Fibroblast of skin of abdomen (primary cell): Measurements from ENCODE around the gene TUBB.
"Not testable (repeated sequence)": the region's sequence is repeated elsewhere in the genome, so short reads cannot be mapped to it uniquely, and the experiment has no call there.

Source experiments
- DNase-seq: peaks from one replicate; pipeline ENCODE4 v3.0.0-alpha.2; 2013

Gene TUBB

DNA sequence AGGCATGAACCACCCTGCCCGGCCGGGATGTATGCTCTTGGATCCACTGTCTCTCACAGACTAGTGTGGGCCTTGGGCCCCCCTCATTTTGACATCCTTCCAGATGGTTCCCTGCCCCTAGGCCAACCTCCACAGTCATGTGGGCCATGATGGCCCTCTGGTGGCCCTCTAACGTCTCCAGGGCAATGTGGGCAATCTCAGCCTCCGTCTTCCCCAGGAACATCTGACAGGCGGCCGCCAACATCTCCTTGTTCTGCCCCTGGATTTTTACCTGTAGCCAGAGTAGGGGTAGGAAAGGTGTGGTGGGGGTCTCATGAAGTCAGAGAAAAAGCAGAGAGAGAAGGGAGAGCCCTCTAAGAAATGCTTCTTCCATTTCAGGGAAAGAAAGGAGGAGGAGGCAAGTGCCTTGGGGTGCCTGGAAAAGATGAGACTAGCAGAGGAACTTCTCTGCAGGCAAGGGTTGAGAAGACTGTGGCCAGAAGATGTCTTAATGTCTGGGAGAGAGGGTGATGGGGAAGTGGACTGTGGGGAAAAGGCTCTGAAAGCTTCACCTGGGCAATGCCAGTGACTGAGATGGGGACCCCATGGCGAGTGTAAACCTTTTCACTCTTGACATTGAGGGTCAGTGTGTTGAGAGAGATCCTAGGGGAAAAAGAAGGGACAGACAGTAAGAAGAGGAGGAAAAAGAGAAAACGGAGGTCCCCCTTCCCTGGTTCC lies 21.1 kb downstream of the TUBB start:
- no peak for DNase-seq

GRCh38 chr6:30741789-30742315 lies 21.7 kb downstream of the TUBB start:
- peak; percentile 79 for DNase-seq

- DNase-seq = peak; percentile 97
Observed at GRCh38 chr6:30742316-30743098, 22.4 kb downstream of the TUBB start, which contains the start of gene FLOT1. FLOT1 (minus strand) TSS chr6:30742687; CDS start chr6:30742189, 498 bp downstream.

- no peak for DNase-seq
Observed at GRCh38 chr6:30743099-30744053, 23.2 kb downstream of the TUBB start.

- peak; percentile 96 for DNase-seq
Observed at GRCh38 chr6:30744054-30744805, 24.1 kb downstream of the TUBB start, which contains the start of gene IER3. IER3 (minus strand) TSS chr6:30744547; CDS start chr6:30744518, 29 bp downstream.

DNA sequence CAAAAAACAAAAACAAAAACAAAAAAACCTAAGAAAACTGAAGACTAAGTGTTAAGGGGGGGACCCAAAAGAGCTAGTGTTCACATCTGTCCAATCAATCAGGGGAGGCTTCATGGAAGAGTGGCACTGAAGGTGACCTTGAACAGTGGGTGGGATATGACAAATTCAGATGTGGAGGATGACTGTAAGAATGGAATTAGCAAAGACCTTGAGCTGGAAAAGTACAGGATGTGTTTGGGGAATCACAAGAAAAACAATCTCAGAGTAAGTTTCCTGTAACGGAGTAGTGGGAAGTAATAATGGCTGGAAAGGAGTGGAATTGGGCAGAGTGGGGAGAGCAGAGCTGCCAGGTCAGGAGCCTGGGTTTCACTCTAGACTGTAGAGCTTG lies 27.1 kb downstream of the TUBB start:
- DNase-seq = no peak

GRCh38 chr6:30747902-30748769 lies 28.0 kb downstream of the TUBB start:
- DNase-seq = no peak

- DNase-seq = peak; percentile 48
Observed at GRCh38 chr6:30748851-30749540, 28.8 kb downstream of the TUBB start.

DNA sequence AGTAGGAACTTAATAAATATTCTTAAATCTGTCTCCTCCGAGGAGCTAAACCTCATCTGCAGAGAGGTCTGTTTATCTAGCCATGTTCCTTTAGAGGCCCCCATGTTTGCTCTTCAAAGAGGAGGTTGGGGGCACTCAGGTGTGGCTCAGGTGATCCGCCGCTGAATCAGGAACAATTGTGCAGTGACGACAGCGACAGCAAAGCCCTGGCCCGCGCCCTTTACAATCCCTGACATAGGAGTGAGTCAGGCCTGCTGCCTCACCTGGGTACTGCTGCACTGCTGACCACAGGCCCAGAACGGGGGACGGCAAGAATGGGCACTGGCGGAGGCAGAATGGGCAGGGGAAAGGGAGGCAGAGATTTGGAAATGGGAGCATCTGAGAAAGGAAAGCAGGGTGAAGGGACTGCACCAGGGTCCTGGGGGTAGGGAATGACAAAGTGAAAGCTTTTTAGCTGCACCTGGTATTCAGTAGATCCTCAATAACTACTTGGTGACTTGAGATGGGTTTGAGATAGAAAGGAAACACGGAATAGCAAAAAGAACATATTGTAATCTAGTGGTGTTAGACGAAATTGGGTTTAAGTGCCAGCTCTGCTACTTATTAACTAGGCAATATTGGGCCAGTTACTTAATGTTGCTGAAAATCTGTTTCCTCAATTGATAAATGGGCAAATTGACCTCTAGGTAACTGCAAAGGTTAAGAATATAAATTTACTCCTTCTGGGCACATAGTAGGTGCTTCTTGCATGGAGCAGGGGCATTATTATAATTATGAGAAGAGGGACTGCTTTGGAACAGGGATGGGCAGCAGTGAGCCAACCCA lies 29.6 kb downstream of the TUBB start:
- DNase-seq = no peak

DNA sequence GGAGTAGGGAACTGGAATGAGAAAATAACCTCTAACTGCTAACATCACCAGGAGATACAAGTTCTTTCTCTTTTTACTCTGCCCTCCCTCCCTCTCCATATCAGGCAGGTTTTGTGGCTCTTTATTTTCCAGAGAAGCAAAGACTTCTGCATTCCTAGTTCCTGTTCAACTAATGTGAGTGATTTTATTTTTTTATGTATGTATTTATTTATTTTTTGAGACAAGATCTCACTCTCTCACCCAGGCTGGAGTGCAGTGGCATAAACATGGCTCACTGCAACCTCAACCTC lies 30.2 kb downstream of the TUBB start:
- DNase-seq = no peak

GRCh38 chr6:30752157-30752927 lies 32.2 kb downstream of the TUBB start:
- peak; percentile 100 for DNase-seq

DNA sequence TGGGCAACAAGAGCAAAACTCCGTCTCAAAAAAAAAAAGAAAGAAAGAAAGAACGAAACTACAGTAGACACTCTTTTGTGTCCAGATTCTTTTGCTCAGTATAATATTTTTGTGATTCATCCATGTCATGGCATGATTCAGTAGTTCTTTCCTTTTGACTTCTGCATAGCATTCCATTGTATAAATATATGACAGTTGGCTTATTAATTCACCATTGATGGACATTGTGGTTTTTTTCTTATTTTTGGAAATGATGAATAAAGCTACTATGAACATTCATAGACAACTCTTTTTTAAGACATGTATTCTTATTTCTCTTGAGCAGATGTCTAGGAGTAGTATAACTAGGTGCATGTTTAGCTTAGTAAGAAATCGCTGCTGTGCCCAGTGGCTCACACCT lies 34.5 kb downstream of the TUBB start:
- peak; percentile 86 for DNase-seq

- DNase-seq = not testable (repeated sequence)
Observed at GRCh38 chr6:30756405-30757003, 36.4 kb downstream of the TUBB start.

GRCh38 chr6:30757261-30757904 lies 37.2 kb downstream of the TUBB start:
- no peak for DNase-seq

GRCh38 chr6:30759575-30760239 lies 39.6 kb downstream of the TUBB start:
- DNase-seq = peak; percentile 98

DNA sequence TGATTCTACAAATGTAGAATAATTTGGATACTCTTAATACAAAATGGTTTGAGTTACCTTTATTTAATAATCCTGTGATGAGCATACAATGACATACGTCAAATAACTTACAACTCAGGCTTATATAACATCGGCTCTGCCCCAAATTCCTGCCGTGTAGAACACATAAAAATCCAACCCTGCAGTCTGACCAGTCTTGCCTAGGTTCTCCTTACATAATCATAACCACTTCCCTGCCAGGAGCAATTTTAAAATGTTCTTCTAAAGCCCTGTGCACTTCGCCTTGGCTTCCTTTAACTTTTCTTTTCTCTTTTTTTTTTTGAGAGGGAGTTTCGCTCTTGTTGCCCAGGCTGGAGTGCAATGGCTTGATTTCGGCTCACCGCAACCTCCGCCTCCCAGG lies 40.4 kb downstream of the TUBB start:
- DNase-seq = no peak
